Cortex of kidney (tissue), 1 donor: ENCODE measurements around the gene LGALS12.
"Not testable (repeated sequence)": the region's sequence is repeated elsewhere in the genome, so short reads cannot be mapped to it uniquely, and the experiment has no call there.

Source experiments
- DNase-seq: peaks from one replicate; lab custom pipeline; 2025; lab: John Stamatoyannopoulos, UW

Gene LGALS12

DNA sequence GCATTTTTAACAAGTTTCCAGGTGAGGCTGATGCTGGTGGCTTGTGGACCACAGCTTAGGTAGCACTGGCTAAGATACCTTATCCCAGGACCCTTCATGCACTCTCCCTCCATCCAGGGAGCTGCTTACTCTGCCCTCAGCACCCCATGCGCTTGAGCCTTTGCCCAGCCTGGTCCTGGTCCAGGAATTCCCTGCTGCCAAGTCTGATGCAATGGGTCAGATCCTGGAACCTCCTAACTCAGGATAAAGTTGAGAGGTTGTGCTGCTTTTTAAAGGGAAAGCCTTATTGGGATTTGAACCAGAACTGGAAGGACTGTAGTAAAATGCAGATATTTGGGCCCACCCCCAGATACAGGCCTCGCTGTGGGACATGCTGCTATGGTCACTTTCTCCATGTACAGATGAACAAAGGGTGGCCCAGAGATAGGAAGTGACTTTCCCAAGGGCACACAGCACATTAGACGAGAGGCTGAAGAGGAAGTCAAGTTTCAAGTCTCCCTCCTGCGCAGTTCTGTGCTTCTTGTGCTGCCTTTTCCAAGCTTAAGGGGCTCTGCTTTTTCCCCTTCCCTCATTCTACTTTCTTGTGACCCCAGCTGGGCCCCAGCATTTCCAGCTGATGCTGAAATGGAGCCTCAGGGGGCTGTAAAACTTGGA lies 824 bp upstream of the LGALS12 start:
- DNase-seq: no peak

DNA sequence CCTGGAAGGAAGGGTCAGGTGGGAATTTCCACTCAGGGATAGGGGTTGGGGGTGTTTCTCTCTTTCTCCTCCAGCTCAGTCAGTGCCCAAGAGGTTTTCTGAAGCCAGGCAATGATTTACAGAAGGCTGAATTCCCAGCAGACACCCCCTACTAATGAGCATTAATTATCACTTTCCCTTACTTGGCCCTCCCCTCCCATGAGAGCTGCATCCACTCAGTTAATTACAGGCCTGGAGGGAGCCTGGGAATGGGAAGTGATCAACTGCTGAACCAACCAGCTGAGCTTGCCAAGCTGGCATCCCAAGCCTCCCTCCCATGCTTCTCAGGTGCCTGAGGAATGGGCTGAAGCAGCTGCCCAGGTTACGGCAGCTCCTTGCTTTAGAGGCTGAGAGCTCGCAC lies 992 bp downstream of the LGALS12 start:
- no peak for DNase-seq

- DNase-seq: no peak
Observed at GRCh38 chr11:63507511-63507910, 1.6 kb downstream of the LGALS12 start.

DNA sequence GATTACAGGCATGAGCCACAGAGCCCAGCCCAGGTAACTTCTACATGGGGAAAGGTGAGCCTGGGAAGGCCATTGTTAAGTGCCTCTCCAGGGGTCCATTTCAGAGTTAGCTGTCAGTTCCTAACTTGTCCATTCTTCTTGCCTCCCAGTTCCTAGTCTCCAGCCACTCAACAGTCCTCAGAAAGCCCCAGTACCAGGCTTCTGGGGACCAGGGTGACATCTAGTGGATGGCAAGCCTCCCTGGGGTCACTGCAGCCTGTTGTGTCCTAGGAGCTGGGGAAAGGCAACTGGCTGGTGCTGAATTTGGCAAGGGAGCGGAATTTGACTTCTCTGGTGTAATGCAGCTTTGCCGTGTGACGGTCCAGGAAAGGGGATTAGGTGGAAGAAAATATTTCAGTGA lies 2.1 kb downstream of the LGALS12 start:
- DNase-seq: no peak

DNA sequence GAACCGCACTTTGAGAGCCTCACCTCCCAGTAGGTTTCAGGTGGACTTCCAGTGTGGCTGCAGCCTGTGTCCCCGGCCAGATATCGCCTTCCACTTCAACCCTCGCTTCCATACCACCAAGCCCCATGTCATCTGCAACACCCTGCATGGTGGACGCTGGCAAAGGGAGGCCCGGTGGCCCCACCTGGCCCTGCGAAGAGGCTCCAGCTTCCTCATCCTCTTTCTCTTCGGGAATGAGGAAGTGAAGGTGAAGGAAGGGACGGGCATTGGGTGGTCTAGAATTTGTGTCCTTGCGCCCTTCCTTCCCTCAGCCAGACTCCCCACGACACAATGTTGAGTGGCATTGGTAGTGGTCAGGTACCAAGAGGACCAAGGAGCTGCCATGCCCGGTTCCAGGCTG lies 2.9 kb downstream of the LGALS12 start:
- DNase-seq: no peak

DNA sequence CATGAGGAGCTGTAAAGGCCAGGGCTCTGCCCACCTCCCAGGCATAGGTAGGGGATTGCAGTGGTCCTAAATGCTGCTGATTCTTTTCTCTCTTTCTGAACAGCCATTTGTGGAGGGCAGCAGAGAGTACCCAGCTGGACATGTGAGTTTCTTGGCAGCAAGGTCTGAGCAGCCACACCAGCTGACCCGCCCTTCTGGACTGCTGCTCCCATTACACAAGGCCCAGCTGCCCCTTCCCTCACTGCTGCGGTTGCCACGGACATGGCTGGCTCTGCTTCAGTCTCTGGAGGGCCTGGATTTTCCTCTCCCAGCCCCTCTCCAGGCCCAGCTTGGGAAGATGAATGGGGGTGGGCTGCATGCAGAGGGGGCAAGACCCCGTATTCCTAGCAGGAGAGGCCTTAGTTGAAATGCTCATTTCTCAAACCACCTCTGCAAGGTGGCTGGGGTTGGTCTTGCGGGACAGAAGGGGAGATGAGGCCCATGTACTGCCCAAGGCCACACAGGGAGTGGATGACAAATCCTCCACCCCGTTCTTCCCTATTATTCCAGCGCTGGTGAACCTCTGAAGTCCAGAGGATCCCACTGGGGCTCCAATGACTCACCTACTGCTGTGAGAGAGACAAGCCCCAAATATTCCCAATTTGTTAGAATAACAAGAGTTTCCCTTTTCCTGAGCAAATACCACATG lies 4.6 kb downstream of the LGALS12 start:
- no peak for DNase-seq

- DNase-seq: no peak
Observed at GRCh38 chr11:63511048-63511748, 5.3 kb downstream of the LGALS12 start.

DNA sequence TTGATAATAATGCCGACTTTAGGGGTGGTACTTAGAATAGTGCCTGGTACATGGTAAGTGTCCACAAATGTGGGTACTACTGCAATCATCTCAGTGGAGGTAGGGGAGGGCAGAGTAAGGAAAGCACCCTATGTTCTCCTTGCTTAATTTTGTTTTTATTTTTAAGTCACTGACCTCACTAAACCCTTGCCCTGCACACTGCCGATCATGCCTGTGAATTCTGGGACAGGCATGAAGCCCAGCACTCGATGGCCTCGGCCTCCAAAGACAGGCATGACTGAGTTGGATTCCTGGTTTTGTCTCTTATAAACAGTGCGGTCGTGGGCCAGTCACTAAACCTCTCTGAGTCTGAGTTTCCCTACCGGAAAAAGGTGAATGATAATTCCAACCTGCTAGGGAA lies 6.9 kb downstream of the LGALS12 start:
- no peak for DNase-seq

- DNase-seq: no peak
Observed at GRCh38 chr11:63516109-63516508, 10.2 kb downstream of the LGALS12 start.

GRCh38 chr11:63517156-63517555 lies 11.3 kb downstream of the LGALS12 start:
- DNase-seq: no peak

DNA sequence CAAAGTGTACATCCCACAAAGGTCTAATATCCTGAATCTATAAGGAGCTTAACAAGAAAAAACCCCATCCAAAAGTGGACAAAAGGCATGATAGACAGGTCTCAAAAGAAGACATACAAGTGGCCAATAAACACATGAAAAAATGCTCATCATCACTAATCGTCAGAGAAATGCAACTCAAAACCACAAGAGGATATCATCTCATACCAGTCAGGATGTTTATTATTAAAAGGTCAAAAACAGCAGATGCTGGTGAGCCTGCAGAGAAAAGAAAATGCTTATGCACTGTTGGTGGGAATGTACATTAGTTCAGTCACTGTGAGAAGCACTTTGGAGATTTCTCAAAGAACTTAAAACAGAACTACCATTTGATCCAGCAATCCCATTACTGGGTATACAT lies 12.7 kb downstream of the LGALS12 start:
- no peak for DNase-seq

DNA sequence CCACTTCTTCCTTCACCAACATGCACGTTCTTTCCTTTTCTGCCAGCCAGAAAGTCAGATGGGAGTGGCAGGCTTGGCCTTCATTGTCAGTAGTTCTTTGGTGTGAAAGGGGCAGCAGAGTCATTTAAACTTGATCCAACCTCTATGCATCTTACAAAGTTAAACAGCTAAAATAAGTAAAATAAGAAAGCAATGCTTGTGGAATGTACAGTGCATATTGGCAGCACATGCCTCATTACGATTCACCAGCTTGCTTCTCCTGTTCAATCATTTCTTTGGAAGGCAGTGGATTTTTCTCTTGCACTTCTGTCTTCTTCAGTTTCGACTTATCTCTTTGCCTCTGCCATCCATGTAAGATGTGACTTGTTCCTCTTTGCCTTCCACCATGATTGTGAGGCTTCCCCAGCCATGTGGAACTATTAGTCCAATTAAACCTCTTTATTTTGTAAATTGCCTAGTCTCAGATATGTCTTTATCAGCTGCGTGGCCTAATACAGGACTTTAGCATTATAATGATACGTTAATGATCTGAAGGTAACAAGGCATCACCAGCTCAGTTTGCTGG lies 14.8 kb downstream of the LGALS12 start:
- no peak for DNase-seq

- DNase-seq: no peak
Observed at GRCh38 chr11:63521896-63522295, 16.0 kb downstream of the LGALS12 start.

GRCh38 chr11:63523151-63523550 lies 17.3 kb downstream of the LGALS12 start:
- no peak for DNase-seq

GRCh38 chr11:63527667-63528066 lies 21.8 kb downstream of the LGALS12 start:
- no peak for DNase-seq

GRCh38 chr11:63528156-63528555 lies 22.3 kb downstream of the LGALS12 start:
- not testable (repeated sequence) for DNase-seq

- not testable (repeated sequence) for DNase-seq
Observed at GRCh38 chr11:63528729-63529278, 22.9 kb downstream of the LGALS12 start.

- DNase-seq: not testable (repeated sequence)
Observed at GRCh38 chr11:63529373-63529772, 23.5 kb downstream of the LGALS12 start.

DNA sequence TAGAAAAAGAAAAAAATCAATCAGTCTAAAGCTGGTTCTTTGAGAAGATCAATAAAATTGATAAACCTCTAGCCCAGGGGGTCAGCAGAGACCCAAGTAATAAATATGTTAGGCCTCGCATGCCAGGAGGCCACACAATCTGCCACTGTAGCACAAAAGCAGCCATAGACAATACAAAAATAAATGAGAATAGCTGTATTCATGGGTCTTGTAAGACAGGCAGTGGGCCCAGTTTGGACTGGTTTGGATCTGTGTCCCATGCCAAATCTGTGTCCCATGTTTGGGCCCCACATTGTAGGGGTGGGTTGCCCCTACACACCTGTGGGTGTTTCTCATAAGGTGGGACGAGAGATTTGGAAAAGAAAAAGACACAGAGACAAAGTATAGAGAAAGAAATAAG lies 24.1 kb downstream of the LGALS12 start:
- DNase-seq: no peak

DNA sequence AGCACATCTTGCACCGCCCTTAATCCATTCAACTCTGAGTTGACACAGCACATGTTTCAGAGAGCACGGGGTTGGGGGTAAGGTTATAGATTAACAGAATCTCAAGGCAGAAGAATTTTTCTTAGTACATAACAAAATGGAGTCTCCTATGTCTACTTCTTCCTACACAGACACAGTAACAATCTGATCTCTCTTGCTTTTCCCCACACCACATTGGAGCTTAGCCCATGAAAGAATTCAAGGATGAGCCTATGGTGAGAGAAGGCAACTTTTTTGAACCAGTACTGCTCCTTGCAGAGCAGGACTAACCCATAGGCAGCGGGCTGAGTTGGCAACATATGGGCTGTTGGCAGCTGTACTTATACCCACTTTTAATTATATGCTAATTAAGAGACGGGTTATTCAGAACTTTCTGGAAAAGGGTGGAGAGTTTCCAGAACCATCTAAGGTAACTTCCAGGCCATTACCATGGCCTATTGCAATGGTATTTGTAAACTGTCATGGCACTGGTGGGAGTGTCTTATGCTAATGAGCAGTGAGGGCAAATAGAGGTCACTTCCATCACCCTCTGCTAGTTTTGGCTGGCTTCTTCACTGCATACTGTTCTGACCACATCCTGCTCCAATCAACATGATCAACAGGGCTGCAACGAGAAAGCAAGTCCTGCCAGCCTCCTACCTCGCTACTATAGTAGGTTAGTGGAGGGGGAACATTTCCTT lies 25.3 kb downstream of the LGALS12 start:
- not testable (repeated sequence) for DNase-seq

DNA sequence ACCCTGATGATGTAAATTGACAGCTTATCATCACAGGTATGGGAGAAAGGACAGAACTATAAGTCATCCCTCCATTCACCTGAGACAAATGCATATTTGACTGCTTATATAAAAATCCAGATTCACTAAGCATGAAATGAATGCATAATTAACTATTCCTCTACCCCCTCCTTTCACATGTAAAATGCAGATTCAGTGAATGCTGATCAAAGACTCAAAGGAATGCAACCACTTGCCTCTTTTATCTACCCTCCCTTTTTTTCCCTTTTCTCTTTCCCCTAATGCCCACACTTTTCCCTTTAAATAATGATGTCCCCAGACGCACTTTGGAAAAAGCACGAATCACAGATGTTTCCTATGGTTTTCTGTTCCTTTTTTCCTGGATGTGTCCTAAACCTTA lies 26.2 kb downstream of the LGALS12 start:
- no peak for DNase-seq
